ENCODE data around the gene SRBD1.

DNA sequence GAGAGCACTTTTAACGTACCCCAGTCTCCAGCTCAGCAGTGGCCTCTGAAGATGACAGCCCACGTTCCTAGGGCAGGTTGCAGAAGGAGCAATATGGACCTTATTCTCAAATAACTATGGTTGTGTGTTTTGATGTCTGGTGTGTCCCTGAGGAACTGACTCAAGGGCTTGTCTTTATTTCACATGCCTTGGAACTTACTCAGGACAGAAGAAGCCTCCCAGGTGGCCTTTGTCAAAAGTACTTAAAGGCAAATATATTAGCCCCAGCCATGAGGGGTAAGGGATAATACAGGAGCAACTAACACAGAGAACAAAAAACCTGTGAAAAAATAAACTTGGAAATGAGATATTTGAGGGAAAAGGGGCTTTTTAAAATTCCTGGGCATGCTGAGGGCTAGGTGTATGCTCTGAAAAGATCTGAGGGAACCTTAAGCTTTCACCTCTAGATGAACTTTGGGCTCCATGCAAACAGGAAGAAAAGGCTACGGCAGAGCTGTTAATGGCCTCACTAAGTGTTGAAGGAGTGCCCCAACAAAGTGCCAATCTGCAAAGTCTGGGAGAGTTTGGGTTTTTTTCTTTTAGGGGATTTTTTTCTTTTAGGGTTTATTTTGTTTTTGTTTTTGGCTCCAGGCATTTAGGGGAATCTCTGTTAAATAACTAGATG, 40.3 kb downstream of the SRBD1 start:
- TF ChIP-seq POLR2A (IDR thresholded peaks at IDR 0.05; ENCODE audit: low read depth) = no peak
- no peak for TF ChIP-seq EP300 (IDR thresholded peaks at IDR 0.05)
- TF ChIP-seq, protein P1, sequence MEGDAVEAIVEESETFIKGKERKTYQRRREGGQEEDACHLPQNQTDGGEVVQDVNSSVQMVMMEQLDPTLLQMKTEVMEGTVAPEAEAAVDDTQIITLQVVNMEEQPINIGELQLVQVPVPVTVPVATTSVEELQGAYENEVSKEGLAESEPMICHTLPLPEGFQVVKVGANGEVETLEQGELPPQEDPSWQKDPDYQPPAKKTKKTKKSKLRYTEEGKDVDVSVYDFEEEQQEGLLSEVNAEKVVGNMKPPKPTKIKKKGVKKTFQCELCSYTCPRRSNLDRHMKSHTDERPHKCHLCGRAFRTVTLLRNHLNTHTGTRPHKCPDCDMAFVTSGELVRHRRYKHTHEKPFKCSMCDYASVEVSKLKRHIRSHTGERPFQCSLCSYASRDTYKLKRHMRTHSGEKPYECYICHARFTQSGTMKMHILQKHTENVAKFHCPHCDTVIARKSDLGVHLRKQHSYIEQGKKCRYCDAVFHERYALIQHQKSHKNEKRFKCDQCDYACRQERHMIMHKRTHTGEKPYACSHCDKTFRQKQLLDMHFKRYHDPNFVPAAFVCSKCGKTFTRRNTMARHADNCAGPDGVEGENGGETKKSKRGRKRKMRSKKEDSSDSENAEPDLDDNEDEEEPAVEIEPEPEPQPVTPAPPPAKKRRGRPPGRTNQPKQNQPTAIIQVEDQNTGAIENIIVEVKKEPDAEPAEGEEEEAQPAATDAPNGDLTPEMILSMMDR (IDR thresholded peaks at IDR 0.05) = no peak
- TF ChIP-seq POLR2AphosphoS5 (IDR thresholded peaks at IDR 0.05) = no peak

Measured in esophagus muscularis mucosa (tissue), 4 donors.